Vagina (tissue), 2 donors: Measurements from ENCODE around the gene TMPRSS11E.

Experiments
- CTCF ChIP-seq, 3 experiments: fragments of 450-650 bp in 2 of 3; fragments of 200-600 bp in 1 of 3; sonication (generic) in 1 of 3; IDR thresholded peaks; one replicate each; pipeline ENCODE4 v1.5.1; 2017 to 2019; ENCODE audit warnings: antibody characterized with exemption in 3 of 3, mild to moderate bottlenecking in 2 of 3, moderate library complexity in 2 of 3
- POLR2A ChIP-seq, 2 donors: fragments of 450-650 bp; IDR thresholded peaks; one replicate each; pipeline ENCODE4 v1.6.1; 2017; ENCODE audit warnings: antibody characterized with exemption in 2 of 2, mild to moderate bottlenecking in 2 of 2, moderate library complexity in 2 of 2
- POLR2AphosphoS5 ChIP-seq, 2 donors: sonication (generic); formaldehyde crosslinking; IDR thresholded peaks; one replicate each; pipeline ENCODE4 v1.9.0; 2017; ENCODE audit warnings: antibody characterized with exemption in 2 of 2, mild to moderate bottlenecking in 2 of 2, low read depth in 1 of 2; ENCODE audit not compliant: insufficient read depth in 1 of 2

- TF ChIP-seq CTCF (IDR thresholded peaks at IDR 0.05) (no peak), POLR2A (IDR thresholded peaks at IDR 0.05) (no peak), POLR2AphosphoS5 (IDR thresholded peaks at IDR 0.05; ENCODE audit: insufficient read depth in 1 of 2, low read depth in 1 of 2) (no peak)
These were observed 16.9 kb upstream of the TMPRSS11E start for GRCh38 chr4:68430337-68430736.
